Activated T-cell treated with anti-CD3 and anti-CD28 coated beads for 24 hours (primary cell): ENCODE measurements around the gene GEMIN2.
A peak's percentile ranks its signal among the peaks of the same experiment; 100 is the strongest.
"Not testable (repeated sequence)": the region's sequence is repeated elsewhere in the genome, so short reads cannot be mapped to it uniquely, and the experiment has no call there.

ENCODE experiments used
- DNase-seq: peaks from one replicate; pipeline ENCODE4 v3.0.0-alpha.2; 2020; ENCODE audit warnings: low read depth

GEMIN2 gene, protein sequence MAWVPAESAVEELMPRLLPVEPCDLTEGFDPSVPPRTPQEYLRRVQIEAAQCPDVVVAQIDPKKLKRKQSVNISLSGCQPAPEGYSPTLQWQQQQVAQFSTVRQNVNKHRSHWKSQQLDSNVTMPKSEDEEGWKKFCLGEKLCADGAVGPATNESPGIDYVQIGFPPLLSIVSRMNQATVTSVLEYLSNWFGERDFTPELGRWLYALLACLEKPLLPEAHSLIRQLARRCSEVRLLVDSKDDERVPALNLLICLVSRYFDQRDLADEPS

DNA sequence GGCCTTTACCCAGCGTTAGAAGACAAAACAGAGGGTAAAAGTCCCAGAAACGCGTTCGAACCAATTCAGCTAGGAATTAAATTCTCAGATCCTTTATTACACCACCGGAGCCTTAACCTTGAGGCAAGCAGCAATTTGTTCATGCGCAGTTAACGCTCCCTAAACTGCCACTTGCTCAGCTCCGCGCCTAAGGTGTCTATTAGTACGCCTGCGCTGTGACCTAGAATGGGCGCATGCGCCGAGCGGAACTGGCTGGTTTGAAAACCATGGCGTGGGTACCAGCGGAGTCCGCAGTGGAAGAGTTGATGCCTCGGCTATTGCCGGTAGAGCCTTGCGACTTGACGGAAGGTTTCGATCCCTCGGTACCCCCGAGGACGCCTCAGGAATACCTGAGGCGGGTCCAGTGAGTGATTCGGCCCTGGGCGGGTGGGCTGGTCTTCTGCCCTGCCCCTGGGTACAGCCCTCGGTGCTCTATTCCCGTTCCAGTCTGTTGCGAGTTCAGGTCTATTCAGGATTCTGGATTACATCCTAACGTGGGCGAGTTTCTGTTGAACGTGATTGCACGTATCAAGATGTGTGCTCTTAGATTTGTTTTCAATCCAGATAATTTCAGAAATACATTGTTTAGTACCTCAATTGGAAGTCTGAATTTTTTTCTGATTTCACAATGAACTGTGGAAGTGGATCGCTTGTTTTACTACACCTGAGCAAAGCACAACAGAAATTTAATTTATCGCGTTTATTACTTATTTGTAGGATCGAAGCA lies at the start of gene GEMIN2:
TSS of gene GEMIN2 (plus strand) at position 251 of the 766 bp plus-strand sequence. CDS start at position 267, 16 bp downstream.
- DNase-seq, result peak; percentile 92

DNA sequence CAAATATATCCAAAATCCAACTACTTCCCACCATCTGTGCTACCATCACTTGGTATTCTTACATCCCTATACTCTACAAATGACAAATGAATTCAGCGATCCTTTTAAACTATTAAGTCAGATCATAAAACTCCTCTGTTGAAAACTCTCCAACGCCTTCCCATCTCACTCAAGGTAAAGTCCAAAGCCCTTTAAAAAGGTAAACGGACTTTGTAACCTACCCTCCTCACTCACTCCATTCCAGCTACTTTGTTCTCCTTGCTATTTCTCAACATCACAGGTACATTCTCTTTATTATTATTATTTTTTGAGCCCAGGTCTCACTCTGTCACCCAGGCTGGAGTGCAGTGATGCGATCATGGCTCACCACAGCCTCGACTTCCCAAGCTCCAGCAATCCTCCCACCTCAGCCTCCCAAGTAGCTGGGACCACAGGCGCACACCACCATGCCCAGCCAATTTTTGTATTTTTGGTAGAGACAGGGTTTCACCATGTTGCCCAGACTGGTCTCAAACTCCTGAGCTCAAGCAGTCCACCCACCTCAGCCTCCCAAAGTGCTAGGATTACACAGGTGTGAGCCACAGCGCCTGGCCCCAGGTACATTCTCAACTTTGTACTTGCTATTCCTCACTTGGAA lies 44.8 kb upstream of the GEMIN2 start:
- not testable (repeated sequence) for DNase-seq

DNA sequence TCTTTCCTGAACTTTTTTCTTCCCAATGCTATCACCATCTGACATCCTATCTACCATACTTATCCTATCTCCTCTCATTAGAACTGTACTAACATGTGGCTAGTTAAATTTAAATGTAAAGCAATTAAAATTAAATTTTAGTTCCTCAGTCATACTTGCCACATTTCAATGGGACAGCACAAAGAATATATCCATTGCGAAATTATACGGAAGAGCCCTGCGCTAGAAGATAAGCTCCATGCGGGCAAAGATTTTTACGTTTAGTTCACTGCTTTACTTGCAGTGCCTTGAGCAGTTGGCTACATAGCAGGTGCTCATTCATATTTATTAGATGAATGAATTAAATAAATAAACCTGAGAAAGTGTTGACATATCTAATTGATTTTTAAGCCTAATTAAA lies 44.2 kb upstream of the GEMIN2 start:
- no peak for DNase-seq

DNA sequence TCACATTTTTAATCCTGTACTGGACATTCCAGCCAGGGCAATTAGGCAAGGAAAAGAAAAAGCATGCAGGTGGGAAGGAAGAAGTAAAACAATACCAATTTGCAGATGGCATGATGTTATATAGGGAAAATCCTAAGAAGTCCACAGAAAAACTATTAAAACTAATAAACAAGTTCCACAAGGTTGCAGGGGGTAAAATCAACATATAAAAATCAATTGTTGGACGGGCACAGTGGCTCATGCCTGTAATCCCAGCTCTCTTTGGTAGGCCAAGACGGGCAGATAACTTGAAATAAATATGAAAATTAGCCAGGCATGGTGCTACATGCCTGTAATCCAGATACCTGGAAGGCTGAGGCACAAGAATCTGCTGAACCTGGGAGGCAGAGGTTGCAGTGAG lies 43.0 kb upstream of the GEMIN2 start:
- DNase-seq, result no peak

DNA sequence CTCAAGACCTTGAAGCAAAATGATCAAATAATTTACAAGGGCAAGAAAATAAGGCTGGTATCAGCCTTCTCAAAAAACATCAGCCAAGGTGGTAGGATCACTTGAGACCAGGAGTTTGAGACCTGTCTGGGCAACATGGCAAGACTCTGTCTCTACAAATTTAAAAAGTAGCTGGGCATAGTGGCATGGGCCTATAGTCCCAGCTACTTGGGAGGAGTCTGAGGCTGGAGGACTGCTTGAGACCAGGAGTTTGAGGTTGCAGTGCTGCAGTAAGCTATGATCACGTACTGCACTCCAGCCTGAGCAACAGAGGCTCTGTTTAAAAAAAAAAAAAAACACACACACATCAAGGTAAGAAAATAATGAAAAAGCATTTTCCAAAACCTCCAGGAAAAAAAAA lies 33.2 kb upstream of the GEMIN2 start:
- no peak for DNase-seq

DNA sequence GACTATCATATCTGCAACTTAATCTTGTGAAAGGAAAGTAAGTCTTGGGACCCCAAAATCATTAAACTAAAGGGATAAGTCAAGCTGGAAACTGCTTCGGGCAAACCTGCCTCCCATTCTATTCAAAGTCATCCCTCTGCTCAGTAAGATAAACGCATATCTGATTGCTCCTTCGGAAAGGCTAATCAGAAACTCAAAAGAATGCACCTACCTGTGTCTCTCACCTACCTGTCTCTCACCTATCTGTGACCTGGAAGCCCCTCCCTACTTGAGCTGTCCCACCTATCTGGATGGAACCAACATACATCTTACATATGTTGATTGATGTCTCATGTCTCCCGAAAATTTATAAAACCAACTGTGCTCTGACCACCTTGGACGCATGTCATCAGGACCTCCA lies 31.0 kb upstream of the GEMIN2 start:
- no peak for DNase-seq

DNA sequence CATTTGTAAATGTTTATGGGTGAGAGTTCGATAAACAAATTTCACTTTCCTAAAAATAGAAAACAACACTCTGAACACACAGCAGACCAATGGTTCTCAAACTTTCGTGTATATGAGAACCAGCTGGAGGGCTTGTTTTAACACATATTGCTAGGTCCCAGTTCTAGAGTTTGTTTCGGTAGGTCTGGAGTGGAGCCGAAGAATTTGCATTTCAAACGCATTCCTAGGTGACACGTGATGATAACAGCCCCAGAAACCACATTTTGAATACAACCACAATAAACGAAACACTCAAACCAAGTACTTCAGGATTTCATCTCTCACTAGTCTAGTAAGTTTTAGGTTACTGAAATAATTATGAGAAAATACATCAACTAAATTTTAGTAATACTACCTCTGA lies 28.2 kb upstream of the GEMIN2 start:
- DNase-seq, result no peak

DNA sequence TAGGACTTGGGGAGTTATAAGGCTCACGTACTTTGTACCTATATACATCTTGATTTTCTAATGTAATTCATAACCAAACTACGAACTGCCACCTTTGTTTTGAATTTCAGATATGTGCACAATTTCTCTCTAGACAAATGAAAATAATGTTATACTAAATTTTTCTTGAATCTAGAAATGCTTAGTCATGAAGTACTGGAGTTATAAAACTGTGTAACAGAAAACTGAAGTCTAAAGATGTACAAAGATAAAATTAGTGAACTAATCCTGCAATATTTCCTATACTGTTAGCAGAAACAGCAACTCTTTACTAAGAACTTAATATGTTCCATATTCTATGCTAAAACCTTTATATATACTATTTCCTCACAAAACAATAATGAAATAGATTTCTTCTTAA lies 26.6 kb upstream of the GEMIN2 start:
- no peak for DNase-seq

DNA sequence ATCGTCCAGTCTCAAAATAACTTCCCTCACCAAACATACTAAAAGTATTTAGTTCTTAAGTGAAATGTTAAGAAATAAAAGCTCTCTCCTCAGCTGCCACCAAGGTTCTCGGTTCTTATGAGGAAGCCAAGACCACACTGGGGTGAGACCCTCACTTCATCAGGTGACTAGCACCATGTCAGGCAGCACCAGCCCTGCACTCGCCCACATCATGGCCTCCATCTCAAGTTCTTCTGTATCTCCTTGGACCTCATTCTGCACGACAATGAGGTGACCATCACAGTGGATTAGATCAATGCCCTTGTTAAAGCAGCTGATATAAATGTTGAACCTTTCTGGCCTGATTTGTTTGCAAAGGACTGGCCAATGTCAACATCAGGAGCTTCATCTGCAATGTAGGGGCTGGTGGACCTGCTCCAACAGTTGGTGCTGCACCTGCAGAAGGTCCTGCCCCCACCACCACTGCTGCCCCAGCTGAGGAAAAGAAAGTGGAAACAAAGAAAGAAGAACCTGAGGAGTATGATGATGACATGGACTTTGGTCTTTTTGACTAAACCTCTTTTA lies 23.5 kb upstream of the GEMIN2 start:
- no peak for DNase-seq

DNA sequence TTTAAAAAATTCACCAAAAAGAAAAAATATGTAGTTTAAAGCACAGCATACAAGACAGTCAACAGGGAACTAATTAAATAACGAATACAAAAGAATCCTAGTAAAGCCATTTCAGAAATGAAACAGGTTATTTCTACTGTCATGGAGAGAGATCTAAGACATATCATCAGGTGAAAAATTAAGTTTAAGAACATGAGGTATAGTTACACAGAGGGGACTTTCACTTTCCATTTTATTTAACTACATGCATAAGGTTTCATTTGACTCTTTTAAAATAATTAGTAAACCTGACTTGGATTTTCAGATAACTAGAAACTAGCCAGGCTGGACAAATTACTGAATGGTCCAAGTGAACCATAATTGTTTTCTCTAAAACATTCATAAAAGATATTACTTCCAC lies 22.4 kb upstream of the GEMIN2 start:
- no peak for DNase-seq

DNA sequence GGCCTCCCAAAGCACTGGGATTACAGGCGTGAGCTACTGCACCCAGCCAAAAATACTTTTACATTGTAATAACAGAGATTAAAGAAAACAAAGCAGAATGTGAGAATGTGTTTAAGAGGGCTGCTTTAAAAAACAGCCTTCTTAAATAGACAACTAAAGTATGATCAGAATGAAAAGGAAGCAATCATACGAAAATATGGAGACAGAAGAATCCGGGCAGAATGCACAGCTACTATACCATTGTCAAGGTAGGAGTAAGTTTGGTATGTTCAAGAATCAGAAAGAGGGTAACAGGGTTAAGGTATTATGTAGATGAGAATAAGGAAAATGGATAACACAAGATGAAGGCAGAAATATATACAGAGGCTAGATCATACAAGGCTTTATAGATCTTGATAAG lies 19.6 kb upstream of the GEMIN2 start:
- no peak for DNase-seq

DNA sequence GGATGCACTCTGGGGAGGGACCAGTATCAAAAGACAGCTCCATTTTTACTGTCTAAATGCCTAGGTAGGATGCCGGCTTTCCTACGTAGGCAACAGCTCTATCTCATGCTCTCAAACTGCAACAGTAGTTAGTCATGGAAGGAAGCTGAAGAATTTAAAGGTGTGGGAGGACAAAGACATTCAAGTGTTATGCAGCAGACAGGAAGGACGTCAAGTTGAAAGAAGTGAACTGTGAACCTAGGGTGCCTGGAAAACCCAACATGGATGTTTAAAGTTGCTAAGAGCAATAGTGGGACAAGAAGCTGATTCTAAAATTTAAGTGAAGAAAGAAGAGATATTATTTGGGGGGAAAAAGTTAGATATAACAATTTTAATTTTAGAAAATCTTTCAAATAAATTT lies 17.0 kb upstream of the GEMIN2 start:
- DNase-seq, result no peak

DNA sequence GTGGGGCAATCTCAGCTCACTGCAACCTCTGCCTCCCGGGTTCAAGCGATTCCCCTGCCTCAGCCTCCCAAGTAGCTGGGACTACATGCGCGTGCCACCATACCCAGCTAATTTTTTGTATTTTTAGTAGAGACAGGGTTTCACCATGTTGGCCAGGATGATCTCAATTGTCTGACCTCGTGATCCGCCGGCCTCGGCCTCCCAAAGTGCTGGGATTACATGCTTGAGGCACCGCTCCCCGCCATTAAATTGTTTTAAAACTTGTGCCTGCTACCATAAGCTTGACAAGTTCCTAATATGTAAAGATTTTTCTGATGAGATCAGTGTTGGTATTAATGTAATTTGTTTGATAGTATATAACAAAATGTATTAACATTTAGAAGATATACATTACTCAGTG lies 14.9 kb upstream of the GEMIN2 start:
- DNase-seq, result not testable (repeated sequence)

DNA sequence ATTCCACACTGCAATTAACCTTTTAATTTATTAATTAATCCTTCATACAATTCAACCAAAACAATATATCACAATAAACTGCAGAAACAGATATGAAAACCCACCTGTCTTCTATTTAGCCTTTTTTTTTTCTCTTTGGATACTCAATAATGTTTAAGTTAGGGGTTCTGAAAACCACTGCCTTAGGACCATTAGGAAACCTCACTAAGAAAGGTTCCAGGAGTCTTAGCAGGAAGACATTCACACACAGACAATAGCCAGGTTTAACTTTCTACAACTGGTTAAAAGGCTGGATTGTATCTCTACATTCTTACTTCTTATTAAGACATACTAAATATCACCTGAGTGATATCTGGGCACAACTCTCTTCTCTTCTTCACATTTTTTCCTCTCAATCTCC lies 14.4 kb upstream of the GEMIN2 start:
- DNase-seq, result no peak

DNA sequence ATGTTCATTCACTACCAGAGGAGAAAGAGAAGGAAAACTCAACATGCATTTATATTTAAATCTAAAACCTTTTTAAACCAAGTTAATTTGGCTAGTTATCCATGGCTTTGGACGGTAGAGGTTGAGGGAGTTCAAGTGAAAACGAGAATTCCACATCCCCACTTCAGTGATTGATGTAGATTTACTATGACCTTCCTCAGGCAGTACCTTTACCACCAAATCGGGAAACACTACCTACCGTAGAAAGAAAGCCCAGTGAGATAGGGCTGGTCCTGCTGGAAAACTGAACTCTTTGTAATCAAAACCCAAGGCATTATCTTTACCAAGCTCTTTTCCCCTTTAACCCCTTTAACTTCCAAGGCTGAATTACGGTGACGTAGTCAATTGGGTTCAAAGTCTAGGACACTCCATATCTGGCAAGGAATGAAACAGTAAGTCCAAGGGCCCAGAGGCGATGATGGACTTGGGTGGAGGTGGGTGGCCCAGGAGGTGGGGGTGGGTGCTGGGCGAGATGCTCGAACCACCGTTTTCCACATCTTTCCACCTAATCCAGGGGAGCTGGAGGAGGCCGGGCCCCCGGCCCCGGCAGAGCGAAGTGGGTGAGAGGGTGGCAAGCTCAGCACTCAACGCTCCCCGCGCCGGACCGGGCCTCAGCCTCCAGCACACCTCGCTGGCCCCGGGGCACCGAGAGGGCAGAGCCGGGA lies 11.7 kb upstream of the GEMIN2 start:
- DNase-seq, result no peak

DNA sequence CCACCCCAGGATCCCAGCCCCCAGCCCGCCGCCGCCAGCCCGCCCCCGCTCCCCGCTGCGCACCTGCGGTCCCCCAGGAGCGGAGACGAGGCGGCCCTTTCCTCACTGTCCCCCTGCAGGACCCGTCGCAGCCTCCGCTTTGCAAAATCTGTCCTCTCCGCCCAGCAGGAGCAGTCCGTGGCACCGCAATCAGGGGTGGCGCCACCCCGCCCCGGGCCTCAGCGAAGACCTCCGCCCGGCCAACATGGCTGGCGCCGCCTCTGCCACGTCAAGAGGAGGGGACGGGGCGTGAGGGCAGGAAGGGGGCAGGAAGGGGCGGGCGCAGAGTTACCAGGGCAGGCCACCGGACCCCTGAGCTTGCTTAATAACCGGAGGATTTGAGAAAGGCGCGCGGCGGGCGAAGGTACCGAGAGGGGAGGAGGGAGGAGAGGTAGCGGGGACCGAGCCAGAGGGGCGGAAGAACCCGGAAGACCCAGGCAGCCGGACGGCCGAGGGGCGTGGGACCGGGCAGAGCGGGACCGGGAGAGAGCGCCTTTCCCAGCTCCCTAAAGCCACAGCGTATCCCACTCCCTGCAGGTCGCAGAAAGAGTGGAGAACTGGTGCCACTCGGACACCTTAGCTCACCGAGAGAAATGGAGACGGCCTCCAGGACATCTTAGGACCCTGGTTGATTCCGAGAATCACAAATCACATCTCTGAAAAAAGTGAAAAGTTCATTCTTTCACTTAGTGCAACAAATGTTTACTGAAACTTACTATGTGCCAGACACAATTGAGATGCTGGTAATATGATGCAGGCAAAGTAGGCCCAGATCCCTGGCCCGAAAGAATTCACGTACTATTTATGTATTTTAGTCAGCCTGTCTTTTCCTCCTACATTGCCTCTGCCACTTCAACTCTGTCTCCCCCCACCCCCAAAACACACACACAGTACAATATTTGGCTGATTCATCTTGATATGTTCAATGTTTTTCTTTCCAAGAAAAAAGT lies 10.9 kb upstream of the GEMIN2 start, which contains the start of gene SEC23A:
TSS of gene SEC23A (minus strand) at position 267 of the 989 bp plus-strand sequence. CDS start 7,117 bp downstream, outside the sequence.
- DNase-seq, result peak; percentile 80

DNA sequence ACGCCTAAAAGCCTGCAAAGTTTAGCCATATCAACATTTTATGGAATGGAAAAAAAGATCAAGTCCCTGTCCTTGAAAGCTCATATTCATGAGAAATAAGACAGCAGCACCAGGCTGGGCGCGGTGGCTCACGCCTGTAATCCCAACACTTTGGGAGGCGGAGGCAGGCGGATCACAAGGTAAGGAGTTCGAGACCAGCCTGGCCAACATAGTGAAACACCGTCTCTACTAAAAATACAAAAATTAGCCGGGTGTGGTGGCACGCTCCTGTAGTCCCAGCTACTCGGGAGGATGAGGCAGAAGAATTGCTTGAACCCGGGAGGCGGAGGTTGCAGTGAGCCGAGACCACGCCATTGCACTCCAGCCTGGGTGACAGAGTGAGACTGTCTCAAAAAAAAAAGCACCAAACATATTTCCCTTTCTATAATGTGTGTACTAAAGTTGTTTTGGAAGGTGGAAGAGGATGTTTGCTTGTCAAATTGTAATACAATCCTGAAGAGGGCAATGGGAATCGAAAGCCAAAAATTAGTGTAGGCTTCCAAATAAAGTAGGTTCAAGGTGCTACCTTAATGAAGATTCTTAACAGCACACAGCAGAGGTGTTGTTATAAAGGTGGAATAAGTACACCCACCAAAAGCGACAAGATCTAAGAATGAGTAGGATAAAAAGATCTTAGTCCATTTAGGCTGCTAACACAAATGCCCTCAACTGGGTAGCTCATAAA lies 9.9 kb upstream of the GEMIN2 start:
- not testable (repeated sequence) for DNase-seq

DNA sequence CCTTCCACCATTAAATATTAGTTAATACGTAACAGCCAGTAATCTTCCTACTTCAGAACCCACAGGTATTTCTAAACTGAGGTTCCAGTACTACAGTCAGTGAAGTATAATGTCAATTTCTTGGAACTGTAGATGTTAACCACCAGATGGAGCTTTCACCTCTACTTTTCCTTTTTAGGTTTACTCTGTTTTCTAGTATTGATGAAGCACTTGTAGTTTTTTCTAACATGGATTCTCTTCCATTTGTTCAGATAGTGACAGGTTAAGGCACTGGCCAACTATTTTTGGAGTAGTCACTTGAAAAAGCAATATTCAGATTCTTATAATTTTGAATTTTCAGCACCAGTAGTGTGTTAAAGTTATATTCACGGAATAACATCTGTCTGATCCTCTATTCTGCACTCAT lies 6.5 kb upstream of the GEMIN2 start:
- DNase-seq, result no peak

DNA sequence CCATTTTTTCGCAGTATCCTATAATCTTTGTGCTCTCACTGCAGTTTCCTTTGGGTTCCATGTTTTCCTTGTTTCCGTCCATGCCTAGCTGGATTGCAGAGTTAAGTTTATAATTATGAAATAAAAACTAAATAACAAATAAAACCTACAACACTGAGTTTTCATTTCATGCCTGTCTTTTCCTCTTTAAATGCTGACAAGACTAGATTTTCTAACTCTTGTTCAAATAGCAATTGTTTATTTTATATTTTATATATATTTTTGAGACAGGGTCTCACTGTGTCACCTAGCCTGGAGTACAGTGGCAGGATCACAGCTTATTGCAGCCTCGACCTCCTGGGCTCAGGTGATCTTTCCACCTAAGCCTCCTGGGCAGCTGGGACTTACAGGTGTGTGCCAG lies 5.3 kb upstream of the GEMIN2 start:
- no peak for DNase-seq
